GM23338 (cell line): ENCODE measurements around the gene PRMT7. TPM values are rescaled to one million over a fixed set of nuclear protein-coding genes. Genes with fewer than 3 reads are reported as not detected.

ENCODE experiments used
- ATAC-seq: fragments of 200-7000 bp; cut with Tn5 transposase; 3 replicates; pipeline ENCODE4 v1.9.1; 2020
- DNase-seq: peaks from one replicate; pipeline ENCODE4 v3.0.0-alpha.2; 2015; ENCODE audit warnings: low spot score
- H2AFZ ChIP-seq: fragments of 200-600 bp; sonication (generic); 2 replicates; pipeline ENCODE4 v1.8.0; 2016; ENCODE audit warnings: antibody characterized with exemption, mild to moderate bottlenecking, moderate library complexity
- H3F3A ChIP-seq: fragments of 200-600 bp; sonication (generic); replicated peaks from 2 replicates; pipeline ENCODE4 v1.8.0; 2017; ENCODE audit warnings: antibody characterized with exemption, mixed run types, low read depth
- H3K27ac ChIP-seq: fragments of 200-600 bp; sonication (generic); 2 replicates; pipeline ENCODE4 v1.6.1; 2016; ENCODE audit warnings: low read depth
- H3K27me3 ChIP-seq: fragments of 200-600 bp; sonication (generic); 2 replicates; pipeline ENCODE4 v1.8.0; 2016; ENCODE audit warnings: mild to moderate bottlenecking, mixed run types, moderate library complexity; ENCODE audit not compliant: insufficient read depth
- H3K36me3 ChIP-seq: fragments of 200-600 bp; sonication (generic); 2 replicates; pipeline ENCODE4 v1.8.0; 2016; ENCODE audit warnings: mild to moderate bottlenecking; ENCODE audit not compliant: insufficient read depth
- H3K4me1 ChIP-seq: fragments of 200-600 bp; sonication (generic); 2 replicates; pipeline ENCODE4 v1.8.0; 2016; ENCODE audit warnings: mild to moderate bottlenecking, moderate library complexity; ENCODE audit not compliant: insufficient read depth
- H3K4me2 ChIP-seq: fragments of 200-600 bp; sonication (generic); 2 replicates; pipeline ENCODE4 v1.7.1; 2017; ENCODE audit warnings: mixed run types
- H3K4me3 ChIP-seq: fragments of 200-600 bp; sonication (generic); 2 replicates; pipeline ENCODE4 v1.6.1; 2016; ENCODE audit warnings: mixed run types
- H3K79me2 ChIP-seq: fragments of 200-600 bp; sonication (generic); replicated peaks from 2 replicates; pipeline ENCODE4 v1.8.0; 2017; ENCODE audit warnings: mild to moderate bottlenecking; ENCODE audit not compliant: insufficient read depth
- H3K9me2 ChIP-seq: fragments of 200-600 bp; sonication (generic); 2 replicates; pipeline ENCODE4 v1.8.0; 2017; ENCODE audit not compliant: insufficient read depth
- H4K20me1 ChIP-seq: fragments of 200-600 bp; sonication (generic); replicated peaks from 2 replicates; pipeline ENCODE4 v1.8.0; 2017; ENCODE audit warnings: mild to moderate bottlenecking; ENCODE audit not compliant: insufficient read depth
- H3K27ac Mint-ChIP-seq: 2 replicates; pipeline ENCODE4 v1.8.0; 2020; ENCODE audit warnings: inconsistent platforms, mild to moderate bottlenecking, moderate library complexity, mixed read lengths
- H3K27me3 Mint-ChIP-seq: 3 replicates; pipeline ENCODE4 v1.8.0; 2022; ENCODE audit warnings: low read depth, mild to moderate bottlenecking, moderate library complexity, mixed read lengths, inconsistent platforms; ENCODE audit not compliant: insufficient read depth, poor library complexity
- H3K36me3 Mint-ChIP-seq: 3 replicates; pipeline ENCODE4 v1.8.0; 2021; ENCODE audit warnings: low read depth, mild to moderate bottlenecking, inconsistent platforms, moderate library complexity, mixed read lengths
- H3K4me1 Mint-ChIP-seq: 3 replicates; pipeline ENCODE4 v1.8.0; 2020; ENCODE audit warnings: mild to moderate bottlenecking, inconsistent platforms, mixed read lengths
- H3K4me3 Mint-ChIP-seq: 3 replicates; pipeline ENCODE4 v1.8.0; 2021; ENCODE audit warnings: moderate library complexity, mild to moderate bottlenecking, inconsistent platforms, mixed read lengths
- H3K9me3 Mint-ChIP-seq: 3 replicates; pipeline ENCODE4 v1.8.0; 2020; ENCODE audit warnings: moderate library complexity, mild to moderate bottlenecking, inconsistent platforms, mixed read lengths
- CREB1 ChIP-seq: fragments of 250-450 bp; sonication (Bioruptor Pico); IDR thresholded peaks from 2 replicates; pipeline ENCODE4 v1.5.0; 2020; ENCODE audit warnings: low read depth, mild to moderate bottlenecking, moderate library complexity
- EZH2 ChIP-seq: fragments of 200-600 bp; sonication (generic); IDR thresholded peaks from one replicate; pipeline ENCODE4 v1.8.0; 2017; ENCODE audit warnings: antibody characterized with exemption, mild to moderate bottlenecking, low read depth; ENCODE audit not compliant: unreplicated experiment
- EZH2phosphoT487 ChIP-seq: fragments of 200-600 bp; sonication (generic); IDR thresholded peaks from one replicate; pipeline ENCODE4 v1.8.1; 2018; ENCODE audit warnings: antibody characterized with exemption; ENCODE audit not compliant: unreplicated experiment
- JUNB ChIP-seq: IDR thresholded peaks from one replicate; pipeline ENCODE4 v1.6.1; 2016; ENCODE audit warnings: antibody characterized with exemption; ENCODE audit not compliant: unreplicated experiment
- NANOG ChIP-seq: IDR thresholded peaks from 2 replicates; pipeline ENCODE4 v1.6.1; 2016; ENCODE audit warnings: antibody characterized with exemption, borderline replicate concordance
- POLR2AphosphoS5 ChIP-seq: IDR thresholded peaks from 2 replicates; pipeline ENCODE4 v1.6.1; 2016; ENCODE audit warnings: antibody characterized with exemption, low read depth
- STAT1 ChIP-seq: IDR thresholded peaks from one replicate; pipeline ENCODE4 v1.6.1; 2016; ENCODE audit warnings: antibody characterized with exemption; ENCODE audit not compliant: unreplicated experiment
- ZNF114 ChIP-seq: fragments of 250-450 bp; sonication (Bioruptor Pico); IDR thresholded peaks from 2 replicates; pipeline ENCODE4 v1.5.0; 2020; ENCODE audit warnings: mild to moderate bottlenecking, moderate library complexity
- polyA plus RNA-seq: library from polyadenylated mRNA; unstranded; fragments of >200 nt; fragmentation: Nextera tagmentation; extraction: Ambion mirVana; gene quantifications from 2 replicates; pipeline ENCODE4 v1.2.1, GENCODE V29; 2016
- total RNA-seq: library from RNA; depleted of rRNA; stranded (reverse); fragments of >200 nt; shearing (Covaris generic); gene quantifications from 2 replicates; pipeline ENCODE4 v1.2.3, GENCODE V29; 2014
- TF ChIP-seq, protein P1 (sequence below): fragments of 250-450 bp; sonication (Bioruptor Pico); IDR thresholded peaks from 2 replicates; pipeline ENCODE4 v1.5.0; 2020; ENCODE audit warnings: mild to moderate bottlenecking, moderate library complexity
- TF ChIP-seq, protein P2 (sequence below): IDR thresholded peaks from 2 replicates; pipeline ENCODE4 v1.6.1; 2016; ENCODE audit warnings: antibody characterized with exemption

Gene PRMT7
- total and polyA plus RNA-seq, 2 experiments from 2014 or later: 20.2 to 65.3 TPM

DNA sequence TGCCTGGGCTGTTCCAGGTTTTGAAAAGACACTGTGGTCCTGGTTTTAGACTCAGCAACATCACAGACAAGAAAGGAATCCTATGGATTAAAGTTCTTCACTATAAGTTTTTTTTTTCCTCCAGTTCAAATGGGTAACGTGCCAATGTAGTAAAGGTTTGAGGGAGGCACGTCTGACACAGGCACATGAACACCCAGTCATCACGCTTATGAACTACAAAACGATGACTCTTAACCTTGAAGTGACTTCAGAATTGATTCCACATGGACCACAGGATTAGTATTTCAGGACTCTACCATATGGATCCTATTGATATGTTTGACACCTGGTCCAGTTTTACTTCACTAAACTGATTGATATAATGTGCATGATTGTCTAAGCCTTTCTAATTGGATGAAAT lies 2.3 kb downstream of the PRMT7 start:
- H3K27ac Mint-ChIP-seq: no peak overlapping the region
- DNase-seq (no peak), ATAC-seq (no peak)
- Histone ChIP-seq H3K27ac (no peak overlapping the region), H3K79me2 (peaks cover 57% of the 10 kb centered on the region), H4K20me1 (peaks cover 13% of the 10 kb centered on the region), H3K4me3 (no peak overlapping the region), H3K36me3 (peaks cover 9% of the 10 kb centered on the region; the same call in 1 of the 2 replicates), H3K4me2 (no peak overlapping the region), H2AFZ (no peak overlapping the region), H3K27me3 (no peaks in the 10 kb centered on the region), H3F3A (peaks cover 7% of the 10 kb centered on the region), H3K4me1 (peaks cover 22% of the 10 kb centered on the region), H3K9me2 (no peaks in the 10 kb centered on the region)
- peaks cover 32% of the 10 kb centered on the region for H3K36me3 Mint-ChIP-seq
- no peaks in the 10 kb centered on the region for H3K9me3 Mint-ChIP-seq
- H3K4me3 Mint-ChIP-seq: no peak overlapping the region; the same call in 2 of the 3 replicates
- no peak for TF ChIP-seq CREB1 (CRISPR knock-in tag)
- TF ChIP-seq, protein P1, sequence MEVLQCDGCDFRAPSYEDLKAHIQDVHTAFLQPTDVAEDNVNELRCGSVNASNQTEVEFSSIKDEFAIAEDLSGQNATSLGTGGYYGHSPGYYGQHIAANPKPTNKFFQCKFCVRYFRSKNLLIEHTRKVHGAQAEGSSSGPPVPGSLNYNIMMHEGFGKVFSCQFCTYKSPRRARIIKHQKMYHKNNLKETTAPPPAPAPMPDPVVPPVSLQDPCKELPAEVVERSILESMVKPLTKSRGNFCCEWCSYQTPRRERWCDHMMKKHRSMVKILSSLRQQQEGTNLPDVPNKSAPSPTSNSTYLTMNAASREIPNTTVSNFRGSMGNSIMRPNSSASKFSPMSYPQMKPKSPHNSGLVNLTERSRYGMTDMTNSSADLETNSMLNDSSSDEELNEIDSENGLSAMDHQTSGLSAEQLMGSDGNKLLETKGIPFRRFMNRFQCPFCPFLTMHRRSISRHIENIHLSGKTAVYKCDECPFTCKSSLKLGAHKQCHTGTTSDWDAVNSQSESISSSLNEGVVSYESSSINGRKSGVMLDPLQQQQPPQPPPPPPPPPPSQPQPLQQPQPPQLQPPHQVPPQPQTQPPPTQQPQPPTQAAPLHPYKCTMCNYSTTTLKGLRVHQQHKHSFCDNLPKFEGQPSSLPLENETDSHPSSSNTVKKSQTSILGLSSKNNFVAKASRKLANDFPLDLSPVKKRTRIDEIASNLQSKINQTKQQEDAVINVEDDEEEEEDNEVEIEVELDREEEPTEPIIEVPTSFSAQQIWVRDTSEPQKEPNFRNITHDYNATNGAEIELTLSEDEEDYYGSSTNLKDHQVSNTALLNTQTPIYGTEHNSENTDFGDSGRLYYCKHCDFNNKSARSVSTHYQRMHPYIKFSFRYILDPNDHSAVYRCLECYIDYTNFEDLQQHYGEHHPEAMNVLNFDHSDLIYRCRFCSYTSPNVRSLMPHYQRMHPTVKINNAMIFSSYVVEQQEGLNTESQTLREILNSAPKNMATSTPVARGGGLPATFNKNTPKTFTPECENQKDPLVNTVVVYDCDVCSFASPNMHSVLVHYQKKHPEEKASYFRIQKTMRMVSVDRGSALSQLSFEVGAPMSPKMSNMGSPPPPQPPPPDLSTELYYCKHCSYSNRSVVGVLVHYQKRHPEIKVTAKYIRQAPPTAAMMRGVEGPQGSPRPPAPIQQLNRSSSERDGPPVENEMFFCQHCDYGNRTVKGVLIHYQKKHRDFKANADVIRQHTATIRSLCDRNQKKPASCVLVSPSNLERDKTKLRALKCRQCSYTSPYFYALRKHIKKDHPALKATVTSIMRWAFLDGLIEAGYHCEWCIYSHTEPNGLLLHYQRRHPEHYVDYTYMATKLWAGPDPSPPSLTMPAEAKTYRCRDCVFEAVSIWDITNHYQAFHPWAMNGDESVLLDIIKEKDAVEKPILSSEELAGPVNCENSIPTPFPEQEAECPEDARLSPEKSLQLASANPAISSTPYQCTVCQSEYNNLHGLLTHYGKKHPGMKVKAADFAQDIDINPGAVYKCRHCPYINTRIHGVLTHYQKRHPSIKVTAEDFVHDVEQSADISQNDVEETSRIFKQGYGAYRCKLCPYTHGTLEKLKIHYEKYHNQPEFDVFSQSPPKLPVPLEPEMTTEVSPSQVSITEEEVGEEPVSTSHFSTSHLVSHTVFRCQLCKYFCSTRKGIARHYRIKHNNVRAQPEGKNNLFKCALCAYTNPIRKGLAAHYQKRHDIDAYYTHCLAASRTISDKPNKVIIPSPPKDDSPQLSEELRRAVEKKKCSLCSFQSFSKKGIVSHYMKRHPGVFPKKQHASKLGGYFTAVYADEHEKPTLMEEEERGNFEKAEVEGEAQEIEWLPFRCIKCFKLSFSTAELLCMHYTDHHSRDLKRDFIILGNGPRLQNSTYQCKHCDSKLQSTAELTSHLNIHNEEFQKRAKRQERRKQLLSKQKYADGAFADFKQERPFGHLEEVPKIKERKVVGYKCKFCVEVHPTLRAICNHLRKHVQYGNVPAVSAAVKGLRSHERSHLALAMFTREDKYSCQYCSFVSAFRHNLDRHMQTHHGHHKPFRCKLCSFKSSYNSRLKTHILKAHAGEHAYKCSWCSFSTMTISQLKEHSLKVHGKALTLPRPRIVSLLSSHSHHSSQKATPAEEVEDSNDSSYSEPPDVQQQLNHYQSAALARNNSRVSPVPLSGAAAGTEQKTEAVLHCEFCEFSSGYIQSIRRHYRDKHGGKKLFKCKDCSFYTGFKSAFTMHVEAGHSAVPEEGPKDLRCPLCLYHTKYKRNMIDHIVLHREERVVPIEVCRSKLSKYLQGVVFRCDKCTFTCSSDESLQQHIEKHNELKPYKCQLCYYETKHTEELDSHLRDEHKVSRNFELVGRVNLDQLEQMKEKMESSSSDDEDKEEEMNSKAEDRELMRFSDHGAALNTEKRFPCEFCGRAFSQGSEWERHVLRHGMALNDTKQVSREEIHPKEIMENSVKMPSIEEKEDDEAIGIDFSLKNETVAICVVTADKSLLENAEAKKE (CRISPR knock-in tag): no peak
- TF ChIP-seq POLR2AphosphoS5: no peak
- TF ChIP-seq ZNF114 (CRISPR knock-in tag): no peak
- no peak for TF ChIP-seq NANOG
- no peak for TF ChIP-seq EZH2
- TF ChIP-seq, protein P2, sequence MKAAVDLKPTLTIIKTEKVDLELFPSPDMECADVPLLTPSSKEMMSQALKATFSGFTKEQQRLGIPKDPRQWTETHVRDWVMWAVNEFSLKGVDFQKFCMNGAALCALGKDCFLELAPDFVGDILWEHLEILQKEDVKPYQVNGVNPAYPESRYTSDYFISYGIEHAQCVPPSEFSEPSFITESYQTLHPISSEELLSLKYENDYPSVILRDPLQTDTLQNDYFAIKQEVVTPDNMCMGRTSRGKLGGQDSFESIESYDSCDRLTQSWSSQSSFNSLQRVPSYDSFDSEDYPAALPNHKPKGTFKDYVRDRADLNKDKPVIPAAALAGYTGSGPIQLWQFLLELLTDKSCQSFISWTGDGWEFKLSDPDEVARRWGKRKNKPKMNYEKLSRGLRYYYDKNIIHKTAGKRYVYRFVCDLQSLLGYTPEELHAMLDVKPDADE: no peak
- no peak for TF ChIP-seq STAT1
- no peak for TF ChIP-seq JUNB
- no peak for TF ChIP-seq EZH2phosphoT487
- peaks cover 6% of the 10 kb centered on the region for H3K27me3 Mint-ChIP-seq
- peaks cover 14% of the 10 kb centered on the region for H3K4me1 Mint-ChIP-seq
